HepG2 (cell line): ENCODE results near the gene SLC35F6. TPM values are rescaled to one million over a fixed set of nuclear protein-coding genes. Genes with fewer than 3 reads are reported as not detected.

Experiments
- AKAP8 ChIP-seq: sonication (generic); formaldehyde crosslinking; IDR thresholded peaks from 2 replicates; pipeline ENCODE4 v1.5.1; 2020; ENCODE audit warnings: mild to moderate bottlenecking, missing genetic modification reagents
- CBX5 ChIP-seq: sonication (generic); formaldehyde crosslinking; IDR thresholded peaks from 2 replicates; pipeline ENCODE4 v1.4.0; 2020; ENCODE audit warnings: missing genetic modification reagents, borderline replicate concordance
- CSRNP1 ChIP-seq: sonication (generic); formaldehyde crosslinking; IDR thresholded peaks from 2 replicates; pipeline ENCODE4 v1.8.1; 2023; ENCODE audit warnings: mild to moderate bottlenecking, missing genetic modification reagents
- GTF3A ChIP-seq: sonication (generic); formaldehyde crosslinking; conservative IDR thresholded peaks from 2 replicates; pipeline ENCODE4 v1.4.0; 2020; ENCODE audit warnings: mild to moderate bottlenecking, missing genetic modification reagents
- KDM2A ChIP-seq: sonication (generic); formaldehyde crosslinking; IDR thresholded peaks from 2 replicates; pipeline ENCODE4 v1.4.0; 2020; ENCODE audit warnings: low read depth, missing genetic modification reagents, borderline replicate concordance
- MXI1 ChIP-seq: IDR thresholded peaks from 3 replicates; pipeline ENCODE4 v1.6.1; 2012; ENCODE audit warnings: low read depth, low read length, inconsistent platforms, borderline replicate concordance
- NFKBIZ ChIP-seq: IDR thresholded peaks from 2 replicates; pipeline ENCODE4 v1.6.1; 2018; ENCODE audit warnings: missing genetic modification reagents, missing compliant biosample characterization
- RCOR2 ChIP-seq: IDR thresholded peaks from 2 replicates; pipeline ENCODE4 v1.6.1; 2016; ENCODE audit warnings: missing biosample characterization, missing genetic modification reagents
- REST ChIP-seq, 2 experiments: IDR thresholded peaks; 2 replicates each; pipeline ENCODE4 v1.6.1; 2011 to 2012; ENCODE audit warnings: low read length in 2 of 2, borderline replicate concordance in 1 of 2, low read depth in 1 of 2, mild to moderate bottlenecking in 1 of 2, moderate library complexity in 1 of 2
- TEAD3 ChIP-seq: optimal IDR thresholded peaks from 2 replicates; pipeline ENCODE3; 2016; ENCODE audit warnings: borderline replicate concordance
- TFE3 ChIP-seq: IDR thresholded peaks from 2 replicates; pipeline ENCODE4 v1.6.1; 2016
- XRCC5 ChIP-seq: fragments of 200-400 bp; formaldehyde crosslinking; optimal IDR thresholded peaks from 2 replicates; pipeline ENCODE3; 2017; ENCODE audit warnings: mild to moderate bottlenecking, low read length
- ZKSCAN1 ChIP-seq: fragments of 150-350 bp; IDR thresholded peaks from 2 replicates; pipeline ENCODE4 v1.6.1; 2014; ENCODE audit warnings: low read length
- ZNF143 ChIP-seq: sonication (generic); formaldehyde crosslinking; IDR thresholded peaks from 2 replicates; pipeline ENCODE4 v1.4.0; 2020; ENCODE audit warnings: missing genetic modification reagents
- ZNF234 ChIP-seq: sonication (generic); formaldehyde crosslinking; conservative IDR thresholded peaks from 2 replicates; pipeline ENCODE4 v1.5.1; 2020; ENCODE audit warnings: mild to moderate bottlenecking, missing genetic modification reagents
- ZNF615 ChIP-seq: sonication (generic); formaldehyde crosslinking; IDR thresholded peaks from 2 replicates; pipeline ENCODE4 v1.5.0; 2020; ENCODE audit warnings: mild to moderate bottlenecking, missing genetic modification reagents, borderline replicate concordance
- polyA plus RNA-seq, 8 experiments: library from polyadenylated mRNA; depleted of rRNA in 3 of 8; stranded (reverse) in 7 of 8; unstranded in 1 of 8; fragments of >200 nt; fragmentation: Illumina TruSeq in 4 of 8; extraction: Trizol in 4 of 8; gene quantifications; 2 replicates each; pipeline versions ENCODE4 v1.2.1 to v1.2.3, GENCODE V29; 2011 to 2016; ENCODE audit warnings: low read depth in 4 of 8, missing spikeins in 1 of 8, mixed read lengths in 1 of 8; ENCODE audit not compliant: insufficient read depth in 1 of 8
- total RNA-seq, 5 experiments: library from RNA; depleted of rRNA; stranded (reverse); fragments of >200 nt; fragmentation: Illumina TruSeq; extraction: Trizol; gene quantifications; 2 replicates each; pipeline ENCODE4 v1.2.3, GENCODE V29; 2016; ENCODE audit warnings: low read depth in 1 of 5
- TF ChIP-seq, protein P1 (sequence below): sonication (generic); formaldehyde crosslinking; IDR thresholded peaks from 2 replicates; pipeline ENCODE4 v1.4.0; 2020; ENCODE audit warnings: missing genetic modification reagents
- TF ChIP-seq, protein P2 (sequence below): sonication (generic); formaldehyde crosslinking; IDR thresholded peaks from 2 replicates; pipeline ENCODE4 v1.4.0; 2020; ENCODE audit warnings: missing genetic modification reagents, mild to moderate bottlenecking, borderline replicate concordance

Gene SLC35F6
- total and polyA plus RNA-seq, 2 of the 13 experiments (the other 11 are each of a cell fraction or from before 2014, with no cell fraction given) = 15.2 to 21.2 TPM

DNA sequence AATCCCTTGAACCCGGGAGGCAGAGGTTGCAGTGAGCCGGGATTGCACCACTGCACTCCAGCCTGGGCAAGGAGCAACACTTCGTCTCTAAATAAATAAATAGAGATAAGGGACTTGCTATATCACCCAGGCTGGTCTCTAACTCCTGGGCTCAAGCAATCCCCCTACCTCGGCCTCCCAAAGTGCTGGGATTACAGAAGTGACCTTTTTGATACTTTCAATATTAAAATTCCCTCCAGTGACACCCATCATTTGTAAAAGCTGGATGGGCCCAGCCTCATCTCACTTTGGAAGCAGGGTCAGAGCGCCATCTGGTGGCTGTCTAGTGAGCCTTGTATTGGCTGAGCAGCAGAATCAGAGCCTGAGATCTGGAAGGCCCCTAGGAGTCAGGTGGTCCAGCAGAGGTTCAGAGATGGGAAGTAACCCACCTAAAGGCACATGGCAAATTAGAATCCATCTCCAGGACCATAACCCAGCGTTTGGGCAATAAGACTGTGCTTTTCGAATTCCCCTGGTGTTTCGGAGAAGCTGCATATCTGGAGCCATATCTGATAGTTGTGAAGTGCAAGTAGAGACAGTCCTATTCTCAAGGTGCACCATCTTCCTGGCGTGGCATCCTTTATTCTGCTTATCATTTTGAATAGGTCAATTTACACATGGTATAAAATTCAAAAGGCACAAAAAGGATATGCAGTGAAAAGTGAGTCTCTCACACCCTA, 18.3 kb upstream of the SLC35F6 start (continued):
- TF ChIP-seq CSRNP1 = no peak
- TF ChIP-seq, protein P1, sequence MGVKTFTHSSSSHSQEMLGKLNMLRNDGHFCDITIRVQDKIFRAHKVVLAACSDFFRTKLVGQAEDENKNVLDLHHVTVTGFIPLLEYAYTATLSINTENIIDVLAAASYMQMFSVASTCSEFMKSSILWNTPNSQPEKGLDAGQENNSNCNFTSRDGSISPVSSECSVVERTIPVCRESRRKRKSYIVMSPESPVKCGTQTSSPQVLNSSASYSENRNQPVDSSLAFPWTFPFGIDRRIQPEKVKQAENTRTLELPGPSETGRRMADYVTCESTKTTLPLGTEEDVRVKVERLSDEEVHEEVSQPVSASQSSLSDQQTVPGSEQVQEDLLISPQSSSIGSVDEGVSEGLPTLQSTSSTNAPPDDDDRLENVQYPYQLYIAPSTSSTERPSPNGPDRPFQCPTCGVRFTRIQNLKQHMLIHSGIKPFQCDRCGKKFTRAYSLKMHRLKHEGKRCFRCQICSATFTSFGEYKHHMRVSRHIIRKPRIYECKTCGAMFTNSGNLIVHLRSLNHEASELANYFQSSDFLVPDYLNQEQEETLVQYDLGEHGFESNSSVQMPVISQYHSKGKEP (CRISPR knock-in tag) = no peak
- TF ChIP-seq MXI1 = no peak
- peak; percentile 84; the same call in 1 of the 2 replicates for TF ChIP-seq ZKSCAN1
- peak; percentile 59 for TF ChIP-seq XRCC5
- TF ChIP-seq NFKBIZ = no peak
- peak; percentile 21; the same call in 1 of the 2 replicates for TF ChIP-seq CBX5 (CRISPR knock-in tag)
- TF ChIP-seq ZNF234 = no peak
- no peak for TF ChIP-seq REST (IDR thresholded peaks at IDR 0.05; ENCODE audit: borderline replicate concordance in 1 of 2, low read depth in 1 of 2, low read length in 2 of 2)
- TF ChIP-seq TEAD3 = peak; percentile 42
- TF ChIP-seq AKAP8 = no peak
- TF ChIP-seq TFE3 (CRISPR knock-in tag) = no peak
- TF ChIP-seq ZNF143 = no peak
- TF ChIP-seq RCOR2 (CRISPR knock-in tag) = no peak
- TF ChIP-seq, protein P2, sequence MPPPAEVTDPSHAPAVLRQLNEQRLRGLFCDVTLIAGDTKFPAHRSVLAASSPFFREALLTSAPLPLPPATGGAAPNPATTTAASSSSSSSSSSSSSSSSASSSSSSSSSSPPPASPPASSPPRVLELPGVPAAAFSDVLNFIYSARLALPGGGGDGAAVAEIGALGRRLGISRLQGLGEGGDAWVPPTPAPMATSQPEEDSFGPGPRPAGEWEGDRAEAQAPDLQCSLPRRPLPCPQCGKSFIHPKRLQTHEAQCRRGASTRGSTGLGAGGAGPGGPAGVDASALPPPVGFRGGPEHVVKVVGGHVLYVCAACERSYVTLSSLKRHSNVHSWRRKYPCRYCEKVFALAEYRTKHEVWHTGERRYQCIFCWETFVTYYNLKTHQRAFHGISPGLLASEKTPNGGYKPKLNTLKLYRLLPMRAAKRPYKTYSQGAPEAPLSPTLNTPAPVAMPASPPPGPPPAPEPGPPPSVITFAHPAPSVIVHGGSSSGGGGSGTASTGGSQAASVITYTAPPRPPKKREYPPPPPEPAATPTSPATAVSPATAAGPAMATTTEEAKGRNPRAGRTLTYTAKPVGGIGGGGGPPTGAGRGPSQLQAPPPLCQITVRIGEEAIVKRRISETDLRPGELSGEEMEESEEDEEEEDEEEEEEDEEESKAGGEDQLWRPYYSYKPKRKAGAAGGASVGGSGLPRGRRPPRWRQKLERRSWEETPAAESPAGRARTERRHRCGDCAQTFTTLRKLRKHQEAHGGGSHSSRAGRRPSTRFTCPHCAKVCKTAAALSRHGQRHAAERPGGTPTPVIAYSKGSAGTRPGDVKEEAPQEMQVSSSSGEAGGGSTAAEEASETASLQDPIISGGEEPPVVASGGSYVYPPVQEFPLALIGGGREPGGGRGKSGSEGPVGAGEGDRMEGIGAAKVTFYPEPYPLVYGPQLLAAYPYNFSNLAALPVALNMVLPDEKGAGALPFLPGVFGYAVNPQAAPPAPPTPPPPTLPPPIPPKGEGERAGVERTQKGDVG = no peak
- no peak for TF ChIP-seq ZNF615 (CRISPR knock-in tag)
- TF ChIP-seq KDM2A (CRISPR knock-in tag) = peak; percentile 64; the same call in 1 of the 2 replicates
- TF ChIP-seq GTF3A (CRISPR knock-in tag) = no peak
